ENCODE measurements around the gene APOA4.

APOA4 gene

GRCh38 chr11:116823031-116823843 lies at the start of gene APOA4:
TSS of gene APOA4 (minus strand) at chr11:116823304. CDS start at chr11:116823191, 113 bp downstream.
- TF ChIP-seq CTCF (IDR thresholded peaks at IDR 0.05; ENCODE audit: low read depth, low read length): no peak
- no peak for DNase-seq (ENCODE audit: extremely low read depth, low read depth)

DNA sequence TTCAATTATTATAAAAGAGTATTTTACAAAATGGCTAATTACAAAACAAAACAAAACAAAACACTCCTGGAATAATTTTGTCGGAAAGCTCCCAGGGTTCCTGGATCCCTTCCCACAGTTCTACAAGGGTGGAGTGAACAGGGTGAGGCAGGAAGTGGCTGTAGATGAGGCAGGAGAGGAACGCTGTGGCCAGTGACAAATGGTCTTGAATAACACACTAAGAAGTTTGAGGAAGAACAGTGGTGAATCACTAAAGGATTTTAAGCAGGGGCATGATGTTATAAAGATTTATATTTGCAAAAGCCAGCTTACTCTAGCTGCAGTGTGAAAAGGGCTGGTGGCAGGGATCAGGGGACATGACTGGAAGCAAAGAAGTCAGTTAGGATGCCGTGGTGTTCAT lies 48.1 kb upstream of the APOA4 start:
- DNase-seq (ENCODE audit: extremely low read depth, low read depth): no peak
- TF ChIP-seq CTCF (IDR thresholded peaks at IDR 0.05; ENCODE audit: low read depth, low read length): no peak

GRCh38 chr11:116870054-116870453 lies 47.0 kb upstream of the APOA4 start:
- no peak for TF ChIP-seq CTCF (IDR thresholded peaks at IDR 0.05; ENCODE audit: low read depth, low read length)
- no peak for DNase-seq (ENCODE audit: extremely low read depth, low read depth)

DNA sequence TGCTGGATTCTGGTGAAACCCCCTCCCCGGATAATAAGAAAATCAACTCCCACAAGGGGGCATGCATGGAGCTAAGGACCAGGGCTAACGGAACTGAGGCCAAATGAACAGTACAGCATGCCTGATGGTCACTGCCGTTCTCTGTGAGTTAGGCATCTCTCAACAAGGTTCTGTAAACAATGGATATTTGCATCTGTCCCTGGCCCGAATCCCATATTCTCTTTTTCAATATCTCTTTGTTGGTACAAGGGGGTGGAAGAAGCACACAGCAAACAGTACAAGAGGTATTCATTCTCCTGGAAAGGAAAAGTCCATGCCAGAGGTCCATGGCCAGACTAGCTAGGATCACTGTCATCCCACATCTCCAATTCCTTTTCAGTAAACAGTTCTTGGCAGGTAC lies 46.5 kb upstream of the APOA4 start:
- DNase-seq (ENCODE audit: extremely low read depth, low read depth): no peak
- TF ChIP-seq CTCF (IDR thresholded peaks at IDR 0.05; ENCODE audit: low read depth, low read length): no peak

GRCh38 chr11:116868066-116868465 lies 45.0 kb upstream of the APOA4 start:
- DNase-seq (ENCODE audit: extremely low read depth, low read depth): no peak
- TF ChIP-seq CTCF (IDR thresholded peaks at IDR 0.05; ENCODE audit: low read depth, low read length): no peak

DNA sequence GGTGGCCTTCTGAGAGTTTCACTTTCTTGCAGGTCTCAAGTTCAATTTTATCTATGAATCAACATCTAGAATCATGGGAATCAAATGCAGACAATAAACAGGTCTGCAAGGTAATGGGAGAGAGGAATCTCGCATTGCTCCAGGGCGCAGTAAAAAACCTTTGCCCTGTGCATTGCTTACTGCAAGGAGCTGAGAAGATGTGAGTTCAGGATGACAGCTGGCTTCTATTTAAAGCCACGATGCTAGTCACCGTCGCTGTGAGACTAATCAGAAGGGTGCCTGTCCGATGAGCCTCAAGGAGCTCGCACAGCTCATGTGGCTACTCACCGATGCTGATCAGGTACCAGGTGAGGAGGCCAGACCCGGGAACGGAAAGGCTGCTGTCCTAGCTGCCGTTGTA lies 44.5 kb upstream of the APOA4 start:
- DNase-seq (ENCODE audit: extremely low read depth, low read depth): no peak
- TF ChIP-seq CTCF (IDR thresholded peaks at IDR 0.05; ENCODE audit: low read depth, low read length): no peak

DNA sequence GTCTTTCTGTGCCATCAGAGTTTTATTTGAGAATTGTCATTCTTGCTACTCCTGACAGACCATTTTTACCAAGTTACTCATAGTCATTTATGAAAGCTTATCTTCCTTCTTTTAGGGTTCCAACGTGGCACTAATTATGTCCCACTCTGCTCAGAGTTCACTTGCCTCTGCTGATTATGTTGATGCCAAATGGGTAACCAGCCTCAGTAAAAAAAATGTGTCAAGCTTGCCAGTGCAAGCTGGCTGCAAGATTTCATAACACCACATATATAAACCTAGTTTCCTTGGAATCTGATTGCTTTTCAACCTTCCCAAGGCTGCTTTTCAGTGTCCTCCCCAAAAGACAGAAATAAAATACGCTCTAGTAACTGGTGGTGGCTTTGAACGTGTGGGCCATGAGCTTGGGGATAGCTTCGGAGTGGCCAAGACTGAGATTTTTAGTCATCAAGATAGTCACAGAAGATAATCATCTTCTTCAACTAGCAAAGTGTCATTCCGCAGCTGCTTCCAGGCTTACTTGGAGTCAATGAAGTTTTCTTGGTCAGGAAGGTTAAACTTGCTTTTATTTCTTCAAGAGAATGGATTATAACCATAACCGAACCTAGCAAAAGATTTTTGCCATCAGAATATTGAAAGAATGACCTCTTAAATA lies 43.8 kb upstream of the APOA4 start:
- DNase-seq (ENCODE audit: extremely low read depth, low read depth): no peak
- TF ChIP-seq CTCF (IDR thresholded peaks at IDR 0.05; ENCODE audit: low read depth, low read length): no peak
